H9 (cell line): Measurements from ENCODE around the gene TCF7L2. TPM values are rescaled to one million over a fixed set of nuclear protein-coding genes. Genes with fewer than 3 reads are reported as not detected.

Experiments
- DNase-seq: peaks from one replicate; pipeline ENCODE4 v3.0.0-alpha.2; 2017
- H2AFZ ChIP-seq: one replicate; pipeline ENCODE4 v1.6.1; 2013; ENCODE audit warnings: mild to moderate bottlenecking, low read length, control low read depth, moderate library complexity
- H2AK5ac ChIP-seq: 2 replicates; pipeline ENCODE4 v1.6.1; 2013; ENCODE audit warnings: low read length, control low read depth, mixed read lengths; ENCODE audit not compliant: insufficient read length
- H2BK120ac ChIP-seq: one replicate; pipeline ENCODE4 v1.6.1; 2013; ENCODE audit warnings: low read depth, mild to moderate bottlenecking, low read length, control low read depth, inconsistent platforms; ENCODE audit not compliant: poor library complexity, severe bottlenecking
- H2BK12ac ChIP-seq: 2 replicates; pipeline ENCODE4 v1.6.1; 2013; ENCODE audit warnings: low read length, control low read depth, mixed read lengths, low read depth; ENCODE audit not compliant: insufficient read length
- H2BK15ac ChIP-seq: 2 replicates; pipeline ENCODE4 v1.6.1; 2013; ENCODE audit warnings: low read depth, low read length, control low read depth
- H2BK20ac ChIP-seq: one replicate; pipeline ENCODE4 v1.6.1; 2013; ENCODE audit warnings: low read depth, mild to moderate bottlenecking, low read length, control low read depth, inconsistent platforms; ENCODE audit not compliant: poor library complexity, severe bottlenecking
- H2BK5ac ChIP-seq: 2 replicates; pipeline ENCODE4 v1.6.1; 2013; ENCODE audit warnings: low read length, control low read depth, mixed read lengths; ENCODE audit not compliant: insufficient read length
- H3K14ac ChIP-seq: 2 replicates; pipeline ENCODE4 v1.6.1; 2013; ENCODE audit warnings: low read length, control low read depth; ENCODE audit not compliant: insufficient read depth
- H3K18ac ChIP-seq: 2 replicates; pipeline ENCODE4 v1.6.1; 2013; ENCODE audit warnings: low read depth, mild to moderate bottlenecking, mixed read lengths, low read length, control low read depth; ENCODE audit not compliant: insufficient read length
- H3K23ac ChIP-seq: 2 replicates; pipeline ENCODE4 v1.6.1; 2013; ENCODE audit warnings: low read length, control low read depth, mixed read lengths, low read depth; ENCODE audit not compliant: insufficient read length
- H3K23me2 ChIP-seq: 2 replicates; pipeline ENCODE4 v1.6.1; 2013; ENCODE audit warnings: low read depth, mild to moderate bottlenecking, mixed read lengths, low read length, control low read depth; ENCODE audit not compliant: insufficient read length, poor library complexity, severe bottlenecking
- H3K27ac ChIP-seq: 2 replicates; pipeline ENCODE4 v1.5.1; 2013; ENCODE audit warnings: low read length, control low read depth, mixed read lengths, low read depth; ENCODE audit not compliant: insufficient read length
- H3K27me3 ChIP-seq: 2 replicates; pipeline ENCODE4 v1.6.1; 2013; ENCODE audit warnings: low read length, control low read depth, inconsistent platforms; ENCODE audit not compliant: insufficient read depth
- H3K4ac ChIP-seq: 2 replicates; pipeline ENCODE4 v1.6.1; 2013; ENCODE audit warnings: low read depth, mild to moderate bottlenecking, control low read depth, inconsistent platforms, low read length, moderate library complexity
- H3K4me1 ChIP-seq: 2 replicates; pipeline ENCODE4 v1.6.1; 2013; ENCODE audit warnings: low read length, control low read depth, inconsistent platforms; ENCODE audit not compliant: insufficient read depth
- H3K4me2 ChIP-seq: 2 replicates; pipeline ENCODE4 v1.6.1; 2013; ENCODE audit warnings: low read length, control low read depth, mixed read lengths; ENCODE audit not compliant: insufficient read length, insufficient read depth
- H3K56ac ChIP-seq: 2 replicates; pipeline ENCODE4 v1.6.1; 2013; ENCODE audit warnings: low read depth, mild to moderate bottlenecking, mixed read lengths, low read length, control low read depth; ENCODE audit not compliant: insufficient read length
- H3K79me1 ChIP-seq: 2 replicates; pipeline ENCODE4 v1.6.1; 2013; ENCODE audit warnings: low read depth, mild to moderate bottlenecking, moderate library complexity, low read length, control low read depth, inconsistent platforms; ENCODE audit not compliant: insufficient read depth, poor library complexity, severe bottlenecking
- H3K79me2 ChIP-seq: 2 replicates; pipeline ENCODE4 v1.6.1; 2013; ENCODE audit warnings: low read length, control low read depth, inconsistent platforms; ENCODE audit not compliant: insufficient read depth
- H3K9ac ChIP-seq: 2 replicates; pipeline ENCODE4 v1.6.1; 2013; ENCODE audit warnings: low read length, control low read depth, mixed read lengths; ENCODE audit not compliant: insufficient read length; ENCODE audit errors: extremely low read depth
- H3K9me3 ChIP-seq: one replicate; pipeline ENCODE4 v1.6.1; 2013; ENCODE audit warnings: low read depth, low read length, inconsistent platforms; ENCODE audit not compliant: control insufficient read depth
- H3T11ph ChIP-seq: one replicate; pipeline ENCODE4 v1.6.1; 2013; ENCODE audit warnings: mild to moderate bottlenecking, low read length, control low read depth, inconsistent platforms
- H4K20me1 ChIP-seq: one replicate; pipeline ENCODE4 v1.6.1; 2013; ENCODE audit not compliant: control insufficient read depth, insufficient read length, insufficient read depth
- H4K5ac ChIP-seq: 2 replicates; pipeline ENCODE4 v1.6.1; 2013; ENCODE audit warnings: low read depth, mild to moderate bottlenecking, mixed read lengths, low read length, control low read depth; ENCODE audit not compliant: insufficient read length
- H4K8ac ChIP-seq: replicated peaks from 2 replicates; pipeline ENCODE4 v1.6.1; 2013; ENCODE audit warnings: low read length, control low read depth, mixed read lengths, low read depth; ENCODE audit not compliant: insufficient read length
- H4K91ac ChIP-seq: 2 replicates; pipeline ENCODE4 v1.6.1; 2013; ENCODE audit warnings: low read depth, mild to moderate bottlenecking, moderate library complexity, mixed read lengths, low read length, control low read depth; ENCODE audit not compliant: insufficient read length
- H3K27ac Mint-ChIP-seq, 3 experiments: 2 replicates in 2 of 3; 3 replicates in 1 of 3; pipeline ENCODE4 v1.8.0; 2020 to 2021; ENCODE audit warnings: mixed read lengths in 3 of 3, mild to moderate bottlenecking in 1 of 3, moderate library complexity in 1 of 3
- H3K27me3 Mint-ChIP-seq: 2 replicates; pipeline ENCODE4 v1.8.0; 2021; ENCODE audit warnings: low read depth, mild to moderate bottlenecking, moderate library complexity, mixed read lengths
- H3K36me3 Mint-ChIP-seq, 3 experiments: 2 replicates in 2 of 3; 3 replicates in 1 of 3; pipeline ENCODE4 v1.8.0; 2020 to 2021; ENCODE audit warnings: low read depth in 3 of 3, mixed read lengths in 3 of 3; ENCODE audit not compliant: insufficient read depth in 1 of 3
- H3K4me1 Mint-ChIP-seq, 2 experiments: 2 replicates each; pipeline ENCODE4 v1.8.0; 2020; ENCODE audit warnings: mixed read lengths in 2 of 2
- H3K4me3 Mint-ChIP-seq, 2 experiments: 2 replicates in 1 of 2; 3 replicates in 1 of 2; pipeline ENCODE4 v1.8.0; 2020 to 2021; ENCODE audit warnings: mild to moderate bottlenecking in 2 of 2, mixed read lengths in 2 of 2, moderate library complexity in 1 of 2
- H3K9me3 Mint-ChIP-seq, 2 experiments: 2 replicates in 1 of 2; 3 replicates in 1 of 2; pipeline ENCODE4 v1.8.0; 2020; ENCODE audit warnings: mild to moderate bottlenecking in 2 of 2, mixed read lengths in 2 of 2, moderate library complexity in 1 of 2
- CTCF ChIP-seq: fragments of 200-600 bp; sonication (generic); conservative IDR thresholded peaks from 3 replicates; pipeline ENCODE4 v1.8.0; 2021; ENCODE audit warnings: antibody characterized with exemption, mild to moderate bottlenecking
- WGBS: extraction: QIAGEN DNeasy Blood & Tissue Kit; methylation state at CpG from one replicate; pipeline ENCODE4 v1.1.7; 2013; ENCODE audit warnings: missing lambda C conversion rate, low lambda C conversion rate, mixed read lengths; ENCODE audit not compliant: insufficient read length; ENCODE audit errors: extremely low coverage; 5-methylcytosine and 5-hydroxymethylcytosine counted together
- total RNA-seq: library from RNA; stranded (reverse); gene quantifications from 2 replicates; pipeline ENCODE4 v1.2.1, GENCODE V29; 2021

TCF7L2 gene
- total RNA-seq, 1 experiment from 2014 or later, result 71.1 TPM

- Histone ChIP-seq H3K79me2 (peaks cover 8% of the 10 kb centered on the region; the same call in 1 of the 2 replicates), H3T11ph (no peak overlapping the region), H4K8ac (no peak overlapping the region), H3K4ac (no peak overlapping the region), H3K27ac (peak overlapping the region; percentile 40), H2BK12ac (no peak overlapping the region), H3K4me2 (no peak overlapping the region), H3K4me1 (peaks cover 8% of the 10 kb centered on the region; the same call in 1 of the 2 replicates), H3K23me2 (no peaks in the 10 kb centered on the region), H3K14ac (no peak overlapping the region; the same call in 1 of the 2 replicates), H2AK5ac (no peak overlapping the region), H4K5ac (no peak overlapping the region), H2BK120ac (no peak overlapping the region), H3K23ac (no peak overlapping the region), H2BK15ac (no peak overlapping the region), H2AFZ (no peak overlapping the region), H3K79me1 (peaks cover 25% of the 10 kb centered on the region), H3K56ac (no peak overlapping the region), H2BK5ac (no peak overlapping the region), H3K9me3 (no peaks in the 10 kb centered on the region), H4K91ac (no peak overlapping the region), H2BK20ac (no peak overlapping the region), H3K9ac (no peak overlapping the region), H4K20me1 (no peaks in the 10 kb centered on the region), H3K27me3 (no peaks in the 10 kb centered on the region), H3K18ac (no peak overlapping the region)
- Mint-ChIP-seq H3K4me3 (no peak overlapping the region), H3K9me3 (no peaks in the 10 kb centered on the region), H3K27me3 (no peaks in the 10 kb centered on the region), H3K36me3 (peaks cover 21 to 59% (median 56%) of the 10 kb centered on the region in 3 experiments), H3K4me1 (peaks cover 47 to 50% of the 10 kb centered on the region in 2 experiments), H3K27ac (peak overlapping the region; percentile 24 to 97 (median 89); a peak in 6 of 7 replicates)
- peak; percentile 84 for DNase-seq
- TF ChIP-seq CTCF, result no peak
- WGBS, result no CpG with 5 or more reads among the region's 9 CpGs
Measured at GRCh38 chr10:113087165-113088029, 137.3 kb downstream of the TCF7L2 start.
